Right renal cortex interstitium (tissue), 3 donors: Measurements from ENCODE around the gene CFAP52. TPM values are rescaled to one million over a fixed set of nuclear protein-coding genes. Genes with fewer than 3 reads are reported as not detected.

Experiments used
- polyA plus RNA-seq, 3 donors: library from polyadenylated mRNA; unstranded; fragments of 120-200 nt; gene quantifications; one replicate each; pipeline ENCODE4 v1.2.1, GENCODE V29; 2013; ENCODE audit not compliant: insufficient read length in 3 of 3

Gene CFAP52
- polyA plus RNA-seq, 3 donors, result 2.6 to 3.6 (median 2.7) TPM

Other genes with a start within 250 kb of the CFAP52 start
- gene STX8, start 822 bp upstream of the CFAP52 start, polyA plus RNA-seq, result 10 to 100 TPM; 72.6 to 77.0 (median 76.8) TPM
- gene USP43, start 68.9 kb downstream of the CFAP52 start, polyA plus RNA-seq, result 1 to 10 TPM; 5.7 to 7.0 (median 6.2) TPM
- gene DHRS7C, start 214.9 kb downstream of the CFAP52 start, polyA plus RNA-seq, result not detected
- not detected for gene GSG1L2, start 245.4 kb downstream of the CFAP52 start, polyA plus RNA-seq
- gene GLP2R, start 249.3 kb downstream of the CFAP52 start, polyA plus RNA-seq, result under 1 TPM in 2 of 3 donors, not detected in 1; 0.03 to 0.08 TPM